GM19099 (cell line): ENCODE results near the gene RSL1D1.

Experiments used
- POLR2A ChIP-seq: IDR thresholded peaks from 3 replicates; pipeline ENCODE4 v1.6.1; 2011; ENCODE audit warnings: low read depth; ENCODE audit not compliant: insufficient read length; ENCODE audit errors: extremely low read depth

Gene RSL1D1

GRCh38 chr16:11869353-11870228 is 18.2 kb upstream of the RSL1D1 start:
- TF ChIP-seq POLR2A: no peak

GRCh38 chr16:11868412-11868980 is 17.2 kb upstream of the RSL1D1 start:
- TF ChIP-seq POLR2A: no peak

- no peak for TF ChIP-seq POLR2A
Observed at GRCh38 chr16:11862489-11862888, 11.1 kb upstream of the RSL1D1 start.

- no peak for TF ChIP-seq POLR2A
Observed at GRCh38 chr16:11857161-11857560, 5.8 kb upstream of the RSL1D1 start.

- TF ChIP-seq POLR2A: no peak
Observed at GRCh38 chr16:11852092-11852809, 909 bp upstream of the RSL1D1 start.

- no peak for TF ChIP-seq POLR2A
Observed at GRCh38 chr16:11848842-11849241, 2.5 kb downstream of the RSL1D1 start.

- no peak for TF ChIP-seq POLR2A
Observed at GRCh38 chr16:11844499-11844898, 6.8 kb downstream of the RSL1D1 start.

- no peak for TF ChIP-seq POLR2A
Observed at GRCh38 chr16:11843861-11844260, 7.5 kb downstream of the RSL1D1 start.

- TF ChIP-seq POLR2A: no peak
Observed at GRCh38 chr16:11843206-11843605, 8.1 kb downstream of the RSL1D1 start.

- no peak for TF ChIP-seq POLR2A
Observed at GRCh38 chr16:11841026-11841425, 10.3 kb downstream of the RSL1D1 start.

GRCh38 chr16:11836650-11837244 is 14.6 kb downstream of the RSL1D1 start:
- TF ChIP-seq POLR2A: no peak

- TF ChIP-seq POLR2A: no peak
Observed at GRCh38 chr16:11835891-11836649, 15.3 kb downstream of the RSL1D1 start.

GRCh38 chr16:11835309-11835708 is 16.0 kb downstream of the RSL1D1 start:
- no peak for TF ChIP-seq POLR2A

GRCh38 chr16:11833951-11834695 is 17.2 kb downstream of the RSL1D1 start:
- no peak for TF ChIP-seq POLR2A
